NCI-H524 treated with DMSO at 0.1 percent for 48 hours (cell line): ENCODE results near the gene SSRP1.
A peak's percentile ranks its signal among the peaks of the same experiment; 100 is the strongest.

Source experiments
- DNase-seq: peaks from one replicate; lab custom pipeline; 2025; lab: John Stamatoyannopoulos, UW

The SSRP1 gene

GRCh38 chr11:57359896-57360690, 24.4 kb upstream of the SSRP1 start:
- DNase-seq, result no peak

DNA sequence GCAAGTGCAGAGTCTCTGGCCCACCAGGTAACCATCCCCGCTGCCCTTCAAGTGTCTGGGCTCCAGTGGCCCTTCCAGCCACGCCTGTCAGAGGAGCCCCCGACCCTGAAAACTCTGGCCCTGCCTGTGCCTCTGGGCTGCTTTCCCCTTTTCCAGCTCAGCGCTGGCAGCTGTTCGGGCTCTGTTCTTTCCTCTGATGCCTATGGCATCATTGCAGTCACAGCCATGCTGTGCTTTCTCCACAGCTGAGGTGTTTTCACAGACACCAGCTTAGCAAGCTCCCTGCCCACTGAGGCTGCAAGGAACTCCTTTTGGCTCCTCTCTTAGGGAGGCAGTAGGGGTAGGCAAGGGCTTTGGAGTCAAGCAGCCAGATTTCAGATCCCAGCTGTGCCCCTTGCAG, 23.7 kb upstream of the SSRP1 start:
- no peak for DNase-seq

- no peak for DNase-seq
Observed at GRCh38 chr11:57358991-57359390, 23.3 kb upstream of the SSRP1 start.

GRCh38 chr11:57358543-57358961, 22.9 kb upstream of the SSRP1 start:
- no peak for DNase-seq

- DNase-seq, result peak; percentile 57
Observed at GRCh38 chr11:57357856-57358255, 22.2 kb upstream of the SSRP1 start.

GRCh38 chr11:57357310-57357709, 21.6 kb upstream of the SSRP1 start:
- no peak for DNase-seq

GRCh38 chr11:57356268-57356667, 20.6 kb upstream of the SSRP1 start:
- DNase-seq, result no peak

DNA sequence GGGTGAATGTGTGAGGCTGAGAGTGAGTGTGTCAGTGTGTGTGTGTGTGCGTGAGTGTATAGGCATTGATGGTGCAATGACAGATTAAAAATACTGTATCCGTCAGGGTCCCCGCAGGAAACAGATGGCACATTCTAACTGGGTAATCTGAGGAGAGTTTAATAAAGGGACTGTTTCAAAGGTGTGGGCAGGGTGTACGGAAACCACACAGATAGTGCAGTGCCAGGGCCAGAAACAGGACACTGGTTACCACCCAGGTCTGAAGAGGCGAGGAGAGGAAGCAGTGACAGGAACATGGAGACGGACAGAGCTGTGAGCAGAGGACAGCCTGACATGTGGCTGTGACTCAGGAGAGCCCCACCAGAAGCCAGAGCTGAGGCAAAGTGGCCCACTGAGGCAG, 19.0 kb upstream of the SSRP1 start:
- DNase-seq, result peak; percentile 49

GRCh38 chr11:57353852-57354251, 18.2 kb upstream of the SSRP1 start:
- DNase-seq, result no peak

DNA sequence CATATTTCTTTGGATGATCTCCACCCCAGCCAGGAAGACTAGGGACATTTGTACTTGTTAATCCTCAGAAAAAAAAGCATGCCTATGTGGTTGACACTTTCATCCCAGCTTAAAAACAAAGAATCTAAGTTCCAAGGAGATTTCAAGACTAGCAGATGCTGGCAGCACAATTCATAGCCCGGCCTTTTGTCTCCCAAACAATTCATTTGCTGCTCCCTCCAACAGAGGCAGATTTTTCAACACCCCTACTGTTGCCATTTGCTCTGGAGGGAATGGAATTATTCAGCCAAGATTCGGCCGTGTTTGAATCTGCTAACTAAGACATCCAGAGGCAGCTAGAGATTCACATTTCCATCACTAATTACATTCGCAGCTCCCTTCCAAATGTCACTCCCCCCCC, 17.8 kb upstream of the SSRP1 start:
- DNase-seq, result no peak

GRCh38 chr11:57353036-57353435, 17.3 kb upstream of the SSRP1 start:
- DNase-seq, result no peak

- no peak for DNase-seq
Observed at GRCh38 chr11:57349491-57350274, 14.0 kb upstream of the SSRP1 start.

- no peak for DNase-seq
Observed at GRCh38 chr11:57348636-57349313, 13.1 kb upstream of the SSRP1 start.

- DNase-seq, result no peak
Observed at GRCh38 chr11:57348052-57348451, 12.4 kb upstream of the SSRP1 start.

DNA sequence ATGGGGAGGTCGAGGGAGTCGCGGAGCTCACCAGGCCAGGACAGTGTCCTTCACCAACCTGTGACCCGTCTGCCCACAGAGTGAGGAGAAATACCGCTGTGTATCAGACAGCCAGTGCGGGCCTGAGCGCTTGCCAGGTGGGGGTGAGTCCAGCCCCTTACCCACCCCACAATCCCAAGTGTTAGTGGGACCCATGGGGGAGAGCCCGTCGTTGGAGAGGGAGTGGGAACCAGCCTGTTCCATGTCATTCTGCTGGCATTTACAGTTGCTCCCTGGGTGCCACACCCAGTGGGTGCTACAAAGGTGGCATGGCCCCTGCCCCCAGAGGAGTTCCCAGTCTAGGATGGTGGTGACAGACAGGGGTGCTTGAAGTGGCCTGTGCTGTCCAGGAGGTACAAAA, 11.6 kb upstream of the SSRP1 start:
- DNase-seq, result no peak

DNA sequence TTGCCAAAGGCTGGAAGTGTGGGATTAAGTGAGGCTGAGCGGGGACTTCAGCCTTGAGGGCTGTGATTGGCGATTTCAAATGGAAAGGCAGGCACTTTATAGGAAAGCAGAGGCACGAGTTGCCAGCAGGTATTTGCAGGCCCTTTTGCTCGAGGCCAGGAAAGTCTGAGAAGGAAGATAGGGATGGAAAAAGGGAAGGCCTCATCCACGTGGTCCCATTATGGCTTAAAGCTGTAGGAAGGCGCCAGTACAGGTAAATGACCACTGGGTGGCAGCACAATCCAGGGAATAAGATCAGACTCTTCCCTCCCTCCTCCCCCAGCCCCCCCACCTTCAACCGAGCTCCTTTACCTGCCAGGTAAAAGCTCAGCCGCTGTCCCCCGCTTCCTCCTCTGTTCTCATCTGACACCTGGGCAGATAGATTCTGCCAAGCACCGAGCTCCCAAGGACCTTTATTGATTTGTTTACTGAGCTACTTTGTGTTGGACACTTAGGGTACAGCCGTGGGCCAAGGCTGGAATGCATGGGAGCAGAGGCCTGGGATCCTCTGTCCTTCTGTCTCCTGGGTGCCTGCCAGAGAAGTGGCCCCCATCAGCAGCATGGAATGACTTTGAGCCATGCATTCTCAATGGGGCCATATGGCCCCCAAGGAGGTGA, 10.0 kb upstream of the SSRP1 start:
- DNase-seq, result no peak

DNA sequence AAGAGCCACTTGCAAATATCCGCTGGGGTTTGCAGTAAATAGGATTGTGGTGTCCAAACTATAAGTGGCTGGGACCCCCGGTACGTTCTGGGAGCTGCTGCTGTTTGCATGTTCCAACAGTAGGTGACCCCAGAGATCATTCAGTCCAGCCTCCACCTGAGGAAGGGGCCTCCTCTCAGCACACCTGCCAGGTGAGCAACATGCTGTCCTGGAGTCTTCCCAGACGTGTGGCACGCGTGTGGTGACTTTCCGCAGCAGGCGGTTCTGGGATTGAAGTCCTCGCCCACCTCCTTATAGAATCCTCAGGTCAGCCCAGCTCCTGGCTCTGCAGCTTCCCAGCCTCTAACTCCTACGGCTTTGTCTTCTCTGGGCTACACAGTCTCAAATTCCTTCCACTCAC, 9.1 kb upstream of the SSRP1 start:
- no peak for DNase-seq

- DNase-seq, result peak; percentile 44
Observed at GRCh38 chr11:57343825-57344224, 8.1 kb upstream of the SSRP1 start.

DNA sequence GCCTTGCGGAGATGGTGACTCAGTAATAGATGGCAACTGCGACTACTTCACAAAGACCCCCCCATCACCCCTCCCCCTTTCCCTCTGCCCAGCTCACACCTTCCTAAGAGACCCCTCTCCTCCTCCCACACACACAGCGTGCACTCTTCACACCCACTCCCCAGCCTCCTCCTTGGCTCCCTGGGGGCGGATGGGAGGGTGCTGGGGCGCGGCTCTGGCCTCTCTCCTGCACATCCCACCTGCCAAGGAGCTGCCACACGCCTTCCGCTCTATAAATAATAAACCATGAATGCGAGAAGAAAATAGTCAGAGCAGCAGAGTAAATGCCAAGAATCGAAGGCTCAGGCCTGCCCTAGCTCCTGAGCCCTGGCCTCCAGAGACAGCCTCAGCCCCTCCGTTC, 7.0 kb upstream of the SSRP1 start:
- no peak for DNase-seq

GRCh38 chr11:57341250-57341808, 5.6 kb upstream of the SSRP1 start:
- no peak for DNase-seq

DNA sequence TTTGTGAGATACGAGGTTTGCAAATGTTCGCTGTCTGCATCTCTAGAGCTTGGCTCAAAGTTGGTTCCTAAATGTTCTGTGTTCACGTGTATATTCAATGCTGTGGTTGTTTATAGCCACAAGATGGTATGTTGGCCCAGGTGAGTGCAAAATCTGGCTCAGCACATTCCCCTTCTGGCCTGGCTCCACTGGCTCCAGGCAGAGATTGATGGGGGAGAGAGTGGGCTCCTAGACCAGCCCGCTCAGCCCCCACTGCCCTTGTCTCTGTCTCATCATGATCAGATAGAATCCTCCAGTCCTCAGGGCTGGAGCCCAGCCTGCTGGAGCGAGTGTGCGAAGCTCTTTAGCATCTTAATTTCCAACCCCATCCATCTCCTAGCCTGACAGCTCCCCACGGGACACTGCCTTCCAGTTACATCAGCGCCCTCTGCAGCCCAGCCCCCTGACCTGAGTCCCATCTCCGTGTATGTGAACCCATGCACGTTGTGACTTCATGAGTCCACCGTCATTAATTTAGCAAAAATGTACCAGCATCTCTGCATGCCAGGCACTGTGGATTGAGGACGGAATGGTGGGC, 4.4 kb upstream of the SSRP1 start:
- DNase-seq, result peak; percentile 37

DNA sequence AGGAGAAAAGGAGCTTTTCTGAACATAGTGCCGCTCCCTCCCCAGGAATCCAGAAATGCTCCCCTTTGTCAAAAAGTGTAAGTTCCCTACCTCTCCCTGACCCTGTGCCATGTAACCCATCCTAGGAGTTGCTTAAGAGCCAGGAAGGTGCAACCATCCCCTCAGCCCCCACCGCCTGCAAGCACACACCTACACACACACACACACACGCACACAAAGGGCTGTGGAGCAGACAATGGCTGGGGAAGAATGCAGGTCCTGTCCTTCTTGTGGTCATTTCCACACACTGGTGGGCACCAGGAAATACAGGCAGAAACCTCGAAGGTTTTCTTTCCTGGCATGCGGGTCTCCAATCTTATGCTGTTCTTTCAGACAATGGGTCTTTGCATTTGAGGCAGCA, 3.6 kb upstream of the SSRP1 start:
- no peak for DNase-seq
